GM19238 (cell line): ENCODE results near the gene MKRN3.
"Not testable (repeated sequence)": the region's sequence is repeated elsewhere in the genome, so short reads cannot be mapped to it uniquely, and the experiment has no call there.

ENCODE experiments used
- DNase-seq: peaks from one replicate; pipeline ENCODE4 v3.0.0; 2011; ENCODE audit warnings: low spot score; ENCODE audit not compliant: insufficient read length

Gene MKRN3

DNA sequence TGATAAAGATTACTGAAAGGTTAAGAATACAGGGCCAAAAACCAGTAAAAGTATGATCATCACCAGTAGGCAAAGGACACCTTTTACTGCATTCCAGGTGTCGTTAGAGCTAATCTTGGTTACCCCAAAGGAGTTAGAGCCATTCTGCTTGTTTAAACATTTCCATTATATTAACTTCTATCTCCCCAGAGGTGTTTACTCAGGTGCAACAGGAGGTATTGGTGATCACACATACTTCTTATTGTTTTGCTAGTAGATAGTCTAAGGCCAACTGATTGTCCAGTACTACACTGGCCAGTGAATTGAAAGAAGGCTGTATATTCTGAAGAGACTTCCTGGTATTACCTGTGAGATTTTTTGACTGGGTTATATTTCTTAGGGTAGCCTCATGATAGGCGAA lies 22.8 kb downstream of the MKRN3 start:
- no peak for DNase-seq

DNA sequence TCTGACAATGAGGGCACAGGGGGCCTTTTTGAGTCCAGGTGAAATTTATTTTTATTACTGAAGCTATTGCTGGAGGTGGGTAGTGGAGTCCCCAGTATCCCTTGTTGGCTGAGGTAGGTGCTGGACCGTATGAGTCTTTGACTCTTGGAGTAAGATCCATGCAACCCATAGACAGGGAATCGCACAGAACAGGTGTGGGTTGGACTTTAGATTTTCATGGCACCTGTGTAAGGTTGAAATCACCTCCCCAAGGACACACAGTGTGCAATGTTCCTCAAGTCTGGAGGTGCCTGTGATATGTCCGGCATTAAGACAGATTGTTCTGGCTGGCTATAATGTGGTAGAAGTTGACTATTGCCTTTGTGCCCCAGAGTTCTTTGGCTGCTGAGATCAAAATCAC lies 23.5 kb downstream of the MKRN3 start:
- no peak for DNase-seq

DNA sequence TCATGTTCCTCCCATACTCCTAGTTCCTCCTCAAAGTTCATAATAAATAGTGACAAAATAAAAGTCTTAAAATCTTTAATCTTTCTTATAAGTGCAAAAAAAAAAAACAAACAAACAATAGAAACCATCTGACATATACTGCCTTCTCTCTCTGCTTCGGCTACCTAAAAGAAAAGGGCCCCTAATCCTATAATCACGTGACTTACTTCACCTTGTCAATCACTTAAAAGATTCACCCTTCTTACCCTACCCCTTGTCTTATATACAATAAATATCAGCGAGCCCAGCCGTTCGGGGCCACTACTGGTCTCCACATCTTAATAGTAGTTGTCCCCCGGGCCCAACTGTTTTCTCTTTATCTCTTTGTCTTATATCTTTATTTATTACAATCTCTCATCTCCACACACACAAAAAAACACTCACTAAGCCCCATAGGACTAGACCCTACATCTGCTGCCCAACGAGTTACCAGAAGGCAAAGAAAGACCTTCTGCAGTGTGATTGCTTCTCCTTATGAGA lies 28.8 kb downstream of the MKRN3 start:
- no peak for DNase-seq

DNA sequence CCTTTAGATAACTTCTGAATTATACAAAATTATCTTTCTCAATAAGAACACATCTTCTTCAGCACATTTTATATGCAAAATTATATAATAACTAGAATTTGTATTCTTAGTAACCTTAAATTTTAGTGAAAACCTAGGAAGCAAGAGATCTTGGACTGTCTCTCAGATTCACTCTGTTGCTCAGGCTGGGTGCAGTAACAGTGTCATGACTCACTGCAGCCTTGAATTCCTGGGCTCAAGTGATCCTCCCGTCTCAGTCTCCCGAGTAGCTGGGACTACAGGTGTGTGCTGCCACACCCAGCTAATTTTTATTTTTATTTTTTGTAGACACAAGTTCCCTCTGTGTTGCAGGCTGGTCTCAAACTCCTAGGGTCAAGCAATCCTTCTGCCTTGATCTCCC lies 29.9 kb downstream of the MKRN3 start:
- no peak for DNase-seq

DNA sequence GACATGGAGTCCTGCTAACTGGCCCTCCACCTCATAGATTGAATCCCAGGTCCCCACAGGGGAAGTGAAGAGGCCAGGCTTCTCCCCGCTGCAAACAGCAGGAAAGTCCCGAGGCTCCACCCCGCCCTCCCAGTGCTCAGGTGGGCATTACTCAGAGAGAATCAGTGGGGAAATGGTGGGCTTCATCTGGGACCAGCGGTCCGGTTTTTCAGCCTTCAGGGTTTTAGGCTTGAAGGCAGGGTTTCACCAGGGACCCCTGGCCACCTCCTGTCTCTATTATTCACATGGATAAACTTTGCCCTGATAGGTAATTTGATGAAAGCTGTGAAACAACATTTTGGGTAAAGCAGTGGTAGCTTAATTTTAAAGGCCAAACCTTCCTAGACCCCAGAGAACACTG lies 31.3 kb downstream of the MKRN3 start:
- no peak for DNase-seq

DNA sequence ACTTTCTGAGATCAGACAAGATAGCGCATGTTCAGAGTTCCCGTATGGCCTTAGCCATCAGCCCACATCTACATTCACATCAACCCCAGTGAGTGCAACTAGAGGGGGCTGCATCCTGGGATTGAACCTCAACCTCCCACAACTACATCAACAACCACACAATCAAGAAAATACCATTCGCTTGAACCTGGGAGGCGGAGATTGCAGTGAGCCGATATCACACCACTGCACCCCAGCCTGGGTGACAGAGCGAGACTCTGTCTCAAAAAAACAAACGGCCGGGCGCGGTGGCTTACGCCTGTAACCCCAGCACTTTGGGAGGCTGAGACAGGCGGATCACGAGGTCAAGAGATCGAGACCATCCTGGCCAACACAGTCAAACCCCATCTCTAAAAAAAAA lies 31.8 kb downstream of the MKRN3 start:
- DNase-seq, result not testable (repeated sequence)

DNA sequence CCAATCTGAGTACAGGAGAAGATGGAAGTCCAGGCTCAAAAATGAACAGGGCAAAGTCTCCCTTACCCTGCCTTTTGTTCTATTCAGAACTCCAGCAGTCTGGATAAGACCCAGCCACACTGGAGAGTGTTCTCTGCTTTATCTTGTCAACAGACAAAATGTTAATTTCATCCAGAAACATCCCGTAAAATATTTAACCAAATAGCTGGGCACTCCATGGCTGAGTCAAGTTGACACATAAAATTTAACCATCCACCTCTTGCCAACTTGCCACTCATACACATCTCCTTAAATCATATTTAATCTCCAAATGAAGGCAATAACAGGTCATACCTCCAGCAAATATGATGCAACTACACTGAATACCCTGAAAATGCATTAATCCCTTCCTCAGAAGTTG lies 33.6 kb downstream of the MKRN3 start:
- DNase-seq, result no peak

DNA sequence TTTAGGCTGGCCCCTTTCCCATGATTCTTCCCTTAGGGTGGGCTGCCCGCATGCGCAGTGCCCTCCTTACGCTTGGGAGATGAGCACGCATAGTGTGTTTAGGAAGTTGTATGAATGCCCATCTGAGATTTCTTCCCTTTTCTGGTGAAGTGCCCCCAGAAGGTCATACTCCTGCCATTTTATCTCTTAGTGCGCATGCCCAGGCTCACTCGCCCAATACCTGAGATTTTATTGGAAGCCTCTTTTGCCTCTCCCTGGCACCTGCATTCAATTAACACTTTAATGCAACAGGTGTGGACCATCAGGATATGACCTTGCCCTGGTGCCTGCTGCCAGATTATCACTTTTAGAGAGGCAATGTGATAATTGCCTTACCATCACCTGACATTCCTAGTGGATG lies 36.6 kb downstream of the MKRN3 start:
- no peak for DNase-seq

DNA sequence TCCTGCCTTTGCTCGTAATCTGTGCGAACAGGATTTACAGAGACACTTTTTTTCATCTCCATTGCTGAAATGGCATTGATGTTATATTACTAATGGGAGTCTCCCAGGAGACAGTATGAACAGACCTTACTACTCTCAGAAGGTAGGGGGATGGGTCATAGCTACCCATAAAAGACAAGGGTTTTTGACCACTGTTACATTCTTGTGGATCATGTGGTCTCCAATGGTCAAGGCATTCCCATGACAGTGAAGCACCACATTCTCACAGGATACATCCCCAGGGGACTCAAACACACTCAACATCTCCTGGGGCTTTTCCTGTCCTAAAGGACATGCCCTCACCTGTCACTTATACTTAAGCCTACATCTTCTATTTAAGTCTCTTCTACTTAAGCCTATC lies 40.8 kb downstream of the MKRN3 start:
- no peak for DNase-seq

DNA sequence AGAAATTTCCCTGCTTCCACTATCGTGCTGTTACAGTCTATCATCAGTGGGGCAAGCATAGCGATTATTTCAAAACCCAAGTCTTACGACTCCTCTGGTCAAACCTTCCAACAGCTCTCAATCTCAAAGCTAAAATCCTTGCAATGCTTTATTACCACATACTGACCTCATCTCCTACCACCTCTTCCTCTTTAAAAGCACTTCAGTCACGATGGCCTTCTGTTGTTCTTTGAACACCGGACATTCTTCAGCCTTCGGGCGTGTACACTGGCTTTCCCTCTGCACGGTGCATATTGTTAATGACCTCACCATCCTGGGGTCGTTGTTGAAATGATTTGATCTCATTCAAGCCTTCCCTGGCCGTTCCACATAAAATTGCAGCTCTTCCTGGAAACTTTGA lies 51.1 kb downstream of the MKRN3 start:
- no peak for DNase-seq
